Measurements from ENCODE around the gene NUCKS1. TPM values are rescaled to one million over a fixed set of nuclear protein-coding genes. Genes with fewer than 3 reads are reported as not detected.
A peak's percentile ranks its signal among the peaks of the same experiment; 100 is the strongest.

NUCKS1 gene
- total and polyA plus RNA-seq, 2 donors from 2014 or later = 101 to 182 TPM

DNA sequence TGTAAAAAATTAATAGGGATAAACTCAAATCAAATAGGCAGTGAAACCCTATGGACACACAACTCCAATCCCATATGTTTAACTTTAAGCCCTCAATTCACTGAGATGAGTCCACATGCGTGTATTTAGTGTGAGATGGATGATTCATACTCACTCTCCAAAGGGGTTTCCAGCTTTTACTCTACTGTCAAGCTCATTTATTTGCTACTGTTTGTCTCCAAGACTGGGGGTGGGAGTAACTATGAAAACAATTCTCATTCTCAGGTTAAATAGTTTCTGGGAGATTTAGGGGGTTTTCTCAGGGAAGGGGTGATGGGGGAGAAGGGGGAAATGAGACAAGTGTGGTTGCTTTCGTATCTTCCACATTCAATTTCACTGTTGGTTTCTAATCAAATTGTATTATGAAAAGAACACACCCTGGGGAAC is 22.6 kb upstream of the NUCKS1 start:
- H3K4me3 ChIP-seq (ENCODE audit: low read length in 3 of 3) = no peak overlapping the region
- H3K27me3 ChIP-seq (ENCODE audit: control insufficient read depth, insufficient read depth, low read length) = peaks cover 4% of the 10 kb centered on the region
- H3K4me1 ChIP-seq (ENCODE audit: control insufficient read depth in 2 of 3, insufficient read depth in 2 of 3, low read depth in 1 of 3, low read length in 3 of 3) = peaks cover 0 to 8% (median 0%) of the 10 kb centered on the region in 3 donors
- intact Hi-C loops (cut with DNase I) = no loop called here
- H3K36me3 ChIP-seq (ENCODE audit: control insufficient read depth in 2 of 3, insufficient read depth in 3 of 3, low read length in 3 of 3) = peaks cover 0 to 6% (median 2%) of the 10 kb centered on the region in 3 donors
- H3K27ac ChIP-seq (ENCODE audit: low read depth in 2 of 2, low read length in 2 of 2) = peak overlapping the region in 1 of 2 donors; percentile 0
- DNase-seq (no peak), FAIRE-seq (no peak)
- H3K9me3 ChIP-seq (ENCODE audit: control insufficient read depth in 2 of 3, insufficient read depth in 1 of 3, low read length in 3 of 3) = no peaks in the 10 kb centered on the region
- no peak for TF ChIP-seq CTCF (IDR thresholded peaks at IDR 0.05; ENCODE audit: borderline replicate concordance, extremely low read depth, insufficient read depth)
- H3K9ac ChIP-seq (ENCODE audit: low read length in 3 of 3) = no peak overlapping the region

DNA sequence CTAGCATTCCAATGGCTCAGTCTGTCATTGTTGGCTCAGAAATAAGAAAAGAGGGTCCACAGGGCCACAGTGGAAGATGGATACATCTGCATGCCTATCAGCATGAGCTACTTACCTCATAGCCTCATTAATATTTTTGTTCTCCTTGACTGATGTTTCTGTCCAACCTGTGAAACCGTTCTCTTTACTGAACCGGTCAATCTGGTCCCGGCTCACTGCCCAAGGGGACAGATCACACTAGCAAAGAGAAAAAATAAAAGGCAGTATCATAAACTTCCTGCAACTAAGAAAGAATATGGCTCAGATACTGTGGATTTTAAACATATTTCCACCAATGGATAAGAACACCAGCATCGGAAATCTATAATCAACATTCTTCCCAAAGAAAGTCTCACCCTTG is 20.6 kb upstream of the NUCKS1 start:
- no peak overlapping the region for H3K27ac ChIP-seq (ENCODE audit: low read depth in 2 of 2, low read length in 2 of 2)
- H3K4me1 ChIP-seq (ENCODE audit: control insufficient read depth in 2 of 3, insufficient read depth in 2 of 3, low read depth in 1 of 3, low read length in 3 of 3) = peaks cover 0 to 8% (median 0%) of the 10 kb centered on the region in 3 donors
- no peak for TF ChIP-seq CTCF (IDR thresholded peaks at IDR 0.05; ENCODE audit: borderline replicate concordance, extremely low read depth, insufficient read depth)
- H3K9ac ChIP-seq (ENCODE audit: low read length in 3 of 3) = no peak overlapping the region
- intact Hi-C loops (cut with DNase I) = no loop called here
- no peak for DNase-seq
- no peaks in the 10 kb centered on the region for H3K9me3 ChIP-seq (ENCODE audit: control insufficient read depth in 2 of 3, insufficient read depth in 1 of 3, low read length in 3 of 3)
- H3K36me3 ChIP-seq (ENCODE audit: control insufficient read depth in 2 of 3, insufficient read depth in 3 of 3, low read length in 3 of 3) = peaks cover 0 to 6% (median 2%) of the 10 kb centered on the region in 3 donors
- FAIRE-seq = no peak
- no peak overlapping the region for H3K4me3 ChIP-seq (ENCODE audit: low read length in 3 of 3)
- peaks cover 4% of the 10 kb centered on the region for H3K27me3 ChIP-seq (ENCODE audit: control insufficient read depth, insufficient read depth, low read length)

GRCh38 chr1:205769641-205770365 is 19.8 kb upstream of the NUCKS1 start:
- H3K9me3 ChIP-seq (ENCODE audit: control insufficient read depth in 2 of 3, insufficient read depth in 1 of 3, low read length in 3 of 3) = no peaks in the 10 kb centered on the region
- no peak for DNase-seq
- intact Hi-C loops (cut with DNase I) = no loop called here
- H3K27ac ChIP-seq (ENCODE audit: low read depth in 2 of 2, low read length in 2 of 2) = no peak overlapping the region
- no peak for TF ChIP-seq CTCF (IDR thresholded peaks at IDR 0.05; ENCODE audit: borderline replicate concordance, extremely low read depth, insufficient read depth)
- FAIRE-seq = no peak
- no peak overlapping the region for H3K9ac ChIP-seq (ENCODE audit: low read length in 3 of 3)
- peaks cover 0 to 8% (median 0%) of the 10 kb centered on the region in 3 donors for H3K4me1 ChIP-seq (ENCODE audit: control insufficient read depth in 2 of 3, insufficient read depth in 2 of 3, low read depth in 1 of 3, low read length in 3 of 3)
- H3K27me3 ChIP-seq (ENCODE audit: control insufficient read depth, insufficient read depth, low read length) = peaks cover 4% of the 10 kb centered on the region
- no peak overlapping the region for H3K4me3 ChIP-seq (ENCODE audit: low read length in 3 of 3)
- H3K36me3 ChIP-seq (ENCODE audit: control insufficient read depth in 2 of 3, insufficient read depth in 3 of 3, low read length in 3 of 3) = peaks cover 0 to 6% (median 2%) of the 10 kb centered on the region in 3 donors
